Chondrocyte (in vitro differentiated cells): Measurements from ENCODE around the gene PPP2CA. TPM values are rescaled to one million over a fixed set of nuclear protein-coding genes. Genes with fewer than 3 reads are reported as not detected.

Source experiments
- DNase-seq: peaks from one replicate; pipeline ENCODE4 v3.0.0; 2021; ENCODE audit warnings: mixed read lengths, low spot score
- H3K27ac Mint-ChIP-seq: one replicate; pipeline ENCODE4 v1.8.0; 2021; ENCODE audit warnings: mild to moderate bottlenecking, moderate library complexity, mixed read lengths; ENCODE audit not compliant: unreplicated experiment
- H3K27me3 Mint-ChIP-seq: 2 replicates; pipeline ENCODE4 v1.8.0; 2021; ENCODE audit warnings: low read depth, mixed read lengths
- H3K36me3 Mint-ChIP-seq: 2 replicates; pipeline ENCODE4 v1.8.0; 2021; ENCODE audit warnings: low read depth, mixed read lengths
- H3K4me1 Mint-ChIP-seq: 2 replicates; pipeline ENCODE4 v1.8.0; 2021; ENCODE audit warnings: low read depth, mild to moderate bottlenecking, mixed read lengths
- H3K4me3 Mint-ChIP-seq: one replicate; pipeline ENCODE4 v1.8.0; 2021; ENCODE audit warnings: mild to moderate bottlenecking, moderate library complexity, mixed read lengths; ENCODE audit not compliant: unreplicated experiment
- H3K9me3 Mint-ChIP-seq: 2 replicates; pipeline ENCODE4 v1.8.0; 2021; ENCODE audit warnings: low read depth, mixed read lengths
- CTCF ChIP-seq: fragments of 200-600 bp; sonication (generic); IDR thresholded peaks from 2 replicates; pipeline ENCODE4 v1.5.0; 2021; ENCODE audit warnings: antibody characterized with exemption, mild to moderate bottlenecking, moderate library complexity
- total RNA-seq: library from RNA; stranded (reverse); gene quantifications from 3 replicates; pipeline ENCODE4 v1.2.1, GENCODE V29; 2021

PPP2CA gene
- total RNA-seq, 1 donor from 2014 or later: 109 TPM

- TF ChIP-seq CTCF: no peak
- peaks cover 27% of the 10 kb centered on the region for H3K4me1 Mint-ChIP-seq
- no peak for DNase-seq
- no peaks in the 10 kb centered on the region for H3K36me3 Mint-ChIP-seq
- peak overlapping the region; percentile 95 for H3K4me3 Mint-ChIP-seq
- H3K27ac Mint-ChIP-seq: no peak overlapping the region
- no peaks in the 10 kb centered on the region for H3K27me3 Mint-ChIP-seq
- no peaks in the 10 kb centered on the region for H3K9me3 Mint-ChIP-seq
Observed at GRCh38 chr5:134227776-134228175, 1.9 kb upstream of the PPP2CA start.

- H3K27ac Mint-ChIP-seq: peak overlapping the region; percentile 98
- TF ChIP-seq CTCF: no peak
- peak overlapping the region; percentile 95 for H3K4me3 Mint-ChIP-seq
- H3K4me1 Mint-ChIP-seq: peaks cover 33% of the 10 kb centered on the region
- no peak for DNase-seq
- H3K27me3 Mint-ChIP-seq: no peaks in the 10 kb centered on the region
- H3K36me3 Mint-ChIP-seq: no peaks in the 10 kb centered on the region
- no peaks in the 10 kb centered on the region for H3K9me3 Mint-ChIP-seq
Observed at GRCh38 chr5:134227259-134227658, 1.4 kb upstream of the PPP2CA start.

- Mint-ChIP-seq H3K27me3 (no peaks in the 10 kb centered on the region), H3K4me3 (peak overlapping the region; percentile 95), H3K4me1 (peaks cover 39% of the 10 kb centered on the region), H3K27ac (peak overlapping the region; percentile 98), H3K9me3 (no peaks in the 10 kb centered on the region), H3K36me3 (no peaks in the 10 kb centered on the region)
- no peak for DNase-seq
- no peak for TF ChIP-seq CTCF
Observed at GRCh38 chr5:134226441-134227192, 744 bp upstream of the PPP2CA start.

- TF ChIP-seq CTCF: peak; percentile 65
- Mint-ChIP-seq H3K36me3 (peaks cover 3% of the 10 kb centered on the region), H3K27me3 (no peaks in the 10 kb centered on the region)
Observed at GRCh38 chr5:134224888-134225779, 739 bp downstream of the PPP2CA start.

More at GRCh38 chr5:134224888-134225779, 739 bp downstream of the PPP2CA start:
- Mint-ChIP-seq H3K4me3 (peak overlapping the region; percentile 95), H3K9me3 (no peaks in the 10 kb centered on the region), H3K4me1 (peaks cover 49% of the 10 kb centered on the region), H3K27ac (peak overlapping the region; percentile 99)
- DNase-seq: no peak
